Liver (tissue), 9 donors: Measurements from ENCODE around the gene ST6GALNAC4. TPM values are rescaled to one million over a fixed set of nuclear protein-coding genes. Genes with fewer than 3 reads are reported as not detected.
A peak's percentile ranks its signal among the peaks of the same experiment; 100 is the strongest.

Source experiments
- DNase-seq: peaks from one replicate; pipeline ENCODE4 v3.0.0-alpha.2; 2017; ENCODE audit warnings: low spot score
- H3K27ac ChIP-seq, 2 donors: one replicate each; pipeline ENCODE4 v1.7.0; 2013; ENCODE audit warnings: inconsistent platforms in 2 of 2, low read length in 2 of 2, control low read depth in 1 of 2, low read depth in 1 of 2, mild to moderate bottlenecking in 1 of 2
- H3K27me3 ChIP-seq, 4 donors: one replicate each; pipeline versions ENCODE4 v1.6.1 to v1.7.0; 2013; ENCODE audit warnings: low read length in 3 of 4, inconsistent platforms in 1 of 4, mild to moderate bottlenecking in 1 of 4, moderate library complexity in 1 of 4; ENCODE audit not compliant: control insufficient read depth in 4 of 4, insufficient read depth in 4 of 4
- H3K36me3 ChIP-seq, 4 donors: one replicate each; pipeline versions ENCODE4 v1.6.1 to v1.7.0; 2013; ENCODE audit warnings: low read length in 3 of 4, mild to moderate bottlenecking in 3 of 4, low read depth in 1 of 4, moderate library complexity in 1 of 4; ENCODE audit not compliant: control insufficient read depth in 4 of 4, insufficient read depth in 3 of 4
- H3K4me1 ChIP-seq, 4 donors: one replicate each; pipeline versions ENCODE4 v1.6.1 to v1.7.0; 2013; ENCODE audit warnings: low read length in 3 of 4, mild to moderate bottlenecking in 3 of 4, moderate library complexity in 1 of 4; ENCODE audit not compliant: control insufficient read depth in 4 of 4, insufficient read depth in 4 of 4
- H3K4me3 ChIP-seq, 3 donors: one replicate each; pipeline versions ENCODE4 v1.6.1 to v1.7.0; 2013; ENCODE audit warnings: low read length in 3 of 3, control low read depth in 1 of 3, low read depth in 1 of 3, mild to moderate bottlenecking in 1 of 3
- H3K9ac ChIP-seq, 2 donors: one replicate each; pipeline ENCODE4 v1.7.0; 2013; ENCODE audit warnings: low read length in 2 of 2, mild to moderate bottlenecking in 2 of 2, moderate library complexity in 2 of 2, control low read depth in 1 of 2, low read depth in 1 of 2
- H3K9me3 ChIP-seq, 4 donors: one replicate each; pipeline versions ENCODE4 v1.6.1 to v1.7.0; 2013; ENCODE audit warnings: low read length in 3 of 4; ENCODE audit not compliant: control insufficient read depth in 4 of 4
- CTCF ChIP-seq: fragments of 150-350 bp; IDR thresholded peaks from 2 replicates; pipeline ENCODE4 v1.5.1; 2017; ENCODE audit warnings: improper control_type of control experiment, low read depth, low read length; ENCODE audit not compliant: missing input control
- EGR1 ChIP-seq, 2 donors: IDR thresholded peaks; 2 replicates each; pipeline ENCODE4 v1.6.1; 2016 to 2018; ENCODE audit warnings: antibody characterized with exemption in 2 of 2, low read depth in 2 of 2
- FOXA1 ChIP-seq: IDR thresholded peaks from 2 replicates; pipeline ENCODE4 v1.6.1; 2016; ENCODE audit warnings: antibody characterized with exemption
- FOXA2 ChIP-seq: IDR thresholded peaks from 2 replicates; pipeline ENCODE4 v1.6.1; 2016; ENCODE audit warnings: antibody characterized with exemption
- GABPA ChIP-seq, 2 donors: IDR thresholded peaks in 1 of 2; conservative IDR thresholded peaks in 1 of 2; 2 replicates each; pipeline ENCODE4 v1.6.1; 2016; ENCODE audit warnings: antibody characterized with exemption in 2 of 2, mild to moderate bottlenecking in 1 of 2, moderate library complexity in 1 of 2
- HNF4A ChIP-seq, 2 donors: conservative IDR thresholded peaks; 2 replicates each; pipeline ENCODE4 v1.6.1; 2016; ENCODE audit warnings: antibody characterized with exemption in 2 of 2, mild to moderate bottlenecking in 2 of 2
- HNF4G ChIP-seq: IDR thresholded peaks from 2 replicates; pipeline ENCODE4 v1.6.1; 2016; ENCODE audit warnings: antibody characterized with exemption
- JUND ChIP-seq, 2 donors: IDR thresholded peaks; 2 replicates each; pipeline ENCODE4 v1.6.1; 2016; ENCODE audit warnings: antibody characterized with exemption in 2 of 2
- MAX ChIP-seq: IDR thresholded peaks from 2 replicates; pipeline ENCODE4 v1.6.1; 2016; ENCODE audit warnings: antibody characterized with exemption
- NR2F2 ChIP-seq: IDR thresholded peaks from 2 replicates; pipeline ENCODE4 v1.6.1; 2016; ENCODE audit warnings: antibody characterized with exemption
- RAD21 ChIP-seq, 2 donors: IDR thresholded peaks; 2 replicates each; pipeline ENCODE4 v1.6.1; 2016; ENCODE audit warnings: antibody characterized with exemption in 2 of 2, mild to moderate bottlenecking in 2 of 2
- RXRA ChIP-seq, 2 donors: IDR thresholded peaks; 2 replicates each; pipeline ENCODE4 v1.6.1; 2017 to 2018; ENCODE audit warnings: antibody characterized with exemption in 2 of 2, mild to moderate bottlenecking in 1 of 2
- SP1 ChIP-seq: IDR thresholded peaks from 2 replicates; pipeline ENCODE4 v1.6.1; 2018; ENCODE audit warnings: antibody characterized with exemption, mild to moderate bottlenecking
- TAF1 ChIP-seq: conservative IDR thresholded peaks from 2 replicates; pipeline ENCODE4 v1.6.1; 2016; ENCODE audit warnings: antibody characterized with exemption, mild to moderate bottlenecking
- YY1 ChIP-seq: IDR thresholded peaks from 2 replicates; pipeline ENCODE4 v1.6.1; 2016; ENCODE audit warnings: antibody characterized with exemption, mild to moderate bottlenecking
- ZBTB33 ChIP-seq: IDR thresholded peaks from 2 replicates; pipeline ENCODE4 v1.6.1; 2016; ENCODE audit warnings: antibody characterized with exemption
- WGBS: extraction: QIAGEN DNeasy Blood & Tissue Kit; methylation state at CpG from one replicate; pipeline ENCODE4 v1.1.7; 2013; 5-methylcytosine and 5-hydroxymethylcytosine counted together
- polyA plus RNA-seq, 2 donors: library from polyadenylated mRNA; stranded (reverse) in 1 of 2; unstranded in 1 of 2; fragments of 200-250 nt in 1 of 2; fragments of >200 nt in 1 of 2; fragmentation: Nextera tagmentation in 1 of 2; extraction: Ambion mirVana in 1 of 2; gene quantifications; one replicate each; pipeline versions ENCODE4 v1.2.1 to v1.2.3, GENCODE V29; 2013 to 2015
- total RNA-seq, 2 donors: library from RNA; depleted of rRNA; stranded (reverse); fragments of >200 nt; gene quantifications; one replicate each; pipeline ENCODE4 v1.2.3, GENCODE V29; 2014
- TF ChIP-seq, protein P1 (sequence below): IDR thresholded peaks from 2 replicates; pipeline ENCODE4 v1.6.1; 2016; ENCODE audit warnings: antibody characterized with exemption
- TF ChIP-seq, protein P2 (sequence below): IDR thresholded peaks from 2 replicates; pipeline ENCODE4 v1.6.1; 2016; ENCODE audit warnings: antibody characterized with exemption, mild to moderate bottlenecking
- donor health status: healthy.
- donor health status: healthy.
- donor health status: healthy.
- donor health status: healthy.
- donor health status: healthy.

Gene ST6GALNAC4
- total and polyA plus RNA-seq, 4 donors, result 2.5 to 83.7 (median 7.5) TPM

GRCh38 chr9:127955294-127956015 lies 38.6 kb upstream of the ST6GALNAC4 start:
- peak in 1 of 2 donors; percentile 83 for TF ChIP-seq EGR1 (IDR thresholded peaks at IDR 0.05; ENCODE audit: low read depth in 2 of 2)
- no peak for TF ChIP-seq HNF4G
- TF ChIP-seq, protein P1, sequence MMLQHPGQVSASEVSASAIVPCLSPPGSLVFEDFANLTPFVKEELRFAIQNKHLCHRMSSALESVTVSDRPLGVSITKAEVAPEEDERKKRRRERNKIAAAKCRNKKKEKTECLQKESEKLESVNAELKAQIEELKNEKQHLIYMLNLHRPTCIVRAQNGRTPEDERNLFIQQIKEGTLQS, result peak; percentile 98
- peak; percentile 60 to 90 for TF ChIP-seq RXRA (IDR thresholded peaks at IDR 0.05)
- peak; percentile 65 to 78 for TF ChIP-seq HNF4A (conservative IDR thresholded peaks at IDR 0.05)
- peak; percentile 99 to 100 for TF ChIP-seq JUND (IDR thresholded peaks at IDR 0.05)
- peak; percentile 73 to 89 for TF ChIP-seq RAD21 (IDR thresholded peaks at IDR 0.05)
- peak; percentile 87 for TF ChIP-seq MAX
- TF ChIP-seq, protein P2, sequence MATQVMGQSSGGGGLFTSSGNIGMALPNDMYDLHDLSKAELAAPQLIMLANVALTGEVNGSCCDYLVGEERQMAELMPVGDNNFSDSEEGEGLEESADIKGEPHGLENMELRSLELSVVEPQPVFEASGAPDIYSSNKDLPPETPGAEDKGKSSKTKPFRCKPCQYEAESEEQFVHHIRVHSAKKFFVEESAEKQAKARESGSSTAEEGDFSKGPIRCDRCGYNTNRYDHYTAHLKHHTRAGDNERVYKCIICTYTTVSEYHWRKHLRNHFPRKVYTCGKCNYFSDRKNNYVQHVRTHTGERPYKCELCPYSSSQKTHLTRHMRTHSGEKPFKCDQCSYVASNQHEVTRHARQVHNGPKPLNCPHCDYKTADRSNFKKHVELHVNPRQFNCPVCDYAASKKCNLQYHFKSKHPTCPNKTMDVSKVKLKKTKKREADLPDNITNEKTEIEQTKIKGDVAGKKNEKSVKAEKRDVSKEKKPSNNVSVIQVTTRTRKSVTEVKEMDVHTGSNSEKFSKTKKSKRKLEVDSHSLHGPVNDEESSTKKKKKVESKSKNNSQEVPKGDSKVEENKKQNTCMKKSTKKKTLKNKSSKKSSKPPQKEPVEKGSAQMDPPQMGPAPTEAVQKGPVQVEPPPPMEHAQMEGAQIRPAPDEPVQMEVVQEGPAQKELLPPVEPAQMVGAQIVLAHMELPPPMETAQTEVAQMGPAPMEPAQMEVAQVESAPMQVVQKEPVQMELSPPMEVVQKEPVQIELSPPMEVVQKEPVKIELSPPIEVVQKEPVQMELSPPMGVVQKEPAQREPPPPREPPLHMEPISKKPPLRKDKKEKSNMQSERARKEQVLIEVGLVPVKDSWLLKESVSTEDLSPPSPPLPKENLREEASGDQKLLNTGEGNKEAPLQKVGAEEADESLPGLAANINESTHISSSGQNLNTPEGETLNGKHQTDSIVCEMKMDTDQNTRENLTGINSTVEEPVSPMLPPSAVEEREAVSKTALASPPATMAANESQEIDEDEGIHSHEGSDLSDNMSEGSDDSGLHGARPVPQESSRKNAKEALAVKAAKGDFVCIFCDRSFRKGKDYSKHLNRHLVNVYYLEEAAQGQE, result peak; percentile 45
- TF ChIP-seq YY1, result peak; percentile 53
- TF ChIP-seq CTCF, result peak; percentile 76
- peak; percentile 40 for TF ChIP-seq NR2F2
- TF ChIP-seq SP1, result peak; percentile 58
- TF ChIP-seq FOXA2, result peak; percentile 98
- peak in 1 of 2 donors; percentile 22 for TF ChIP-seq GABPA (IDR thresholded peaks at IDR 0.05 in 1 of 2, conservative IDR thresholded peaks at IDR 0.05 in 1 of 2)
- no peak for TF ChIP-seq ZBTB33
- TF ChIP-seq TAF1, result no peak
- peak; percentile 97 for TF ChIP-seq FOXA1
- H3K27ac ChIP-seq, result peak overlapping the region; percentile 58 to 88
- H3K9me3 ChIP-seq, result no peaks in the 10 kb centered on the region
- peaks cover 9 to 43% (median 30%) of the 10 kb centered on the region in 4 donors for H3K4me1 ChIP-seq
- H3K27me3 ChIP-seq, result no peaks in the 10 kb centered on the region
- no peak for DNase-seq
- no peaks in the 10 kb centered on the region for H3K36me3 ChIP-seq
- no peak overlapping the region for H3K4me3 ChIP-seq
- peak overlapping the region in 1 of 2 donors; percentile 37 for H3K9ac ChIP-seq
- WGBS, result 31% methylated on average over 12 of the region's 12 CpGs
